Mucosa of descending colon (tissue), 3 donors: Measurements from ENCODE around the gene WDFY4. TPM values are rescaled to one million over a fixed set of nuclear protein-coding genes. Genes with fewer than 3 reads are reported as not detected.

ENCODE experiments used
- ATAC-seq: fragments of 200-7000 bp; cut with Tn5 transposase; one replicate; pipeline ENCODE4 v1.9.1; 2020; ENCODE audit warnings: mild to moderate bottlenecking, moderate library complexity
- DNase-seq, 3 donors: peaks; one replicate each; pipeline ENCODE4 v3.0.0-alpha.2; 2020
- H3K36me3 ChIP-seq: fragments of 200-600 bp; one replicate; pipeline ENCODE4 v1.8.0; 2021; ENCODE audit warnings: low read depth, mild to moderate bottlenecking
- H3K4me1 ChIP-seq: fragments of 200-600 bp; one replicate; pipeline ENCODE4 v1.8.0; 2021; ENCODE audit warnings: low read depth, mild to moderate bottlenecking
- H3K4me3 ChIP-seq: fragments of 200-600 bp; one replicate; pipeline ENCODE4 v1.8.0; 2021; ENCODE audit warnings: mild to moderate bottlenecking
- H3K9me3 ChIP-seq: fragments of 200-600 bp; one replicate; pipeline ENCODE4 v1.8.0; 2021; ENCODE audit warnings: mild to moderate bottlenecking
- CTCF ChIP-seq: fragments of 200-600 bp; IDR thresholded peaks from one replicate; pipeline ENCODE4 v1.8.0; 2022; ENCODE audit warnings: antibody characterized with exemption, mild to moderate bottlenecking
- intact Hi-C, 2 donors: fragments of 100-400 bp; cut with DNase I in 1 of 2; cut with micrococcal nuclease in 1 of 2; formaldehyde crosslinking; loops; one replicate each; pipeline versions ENCODE4 v1.11.0 to v1.11.1; 2022; cut with DNase I, micrococcal nuclease
- total RNA-seq, 3 donors: library from RNA; stranded (reverse); fragmentation: NEBNext Ultra II Directional in 2 of 3; extraction: Animal tissue kit (Norgen Biotek cat#: 25700) in 2 of 3; gene quantifications; one replicate each; pipeline versions ENCODE4 v1.2.1 to v1.2.4, GENCODE V29; 2021 to 2023
- donor health status: DM: no; HTN: no; CAD: no; lungs with moderate emphysema.
- donor health status: DM: no; HTN: no; CAD: no.
- donor health status: DM: no; HTN: yes; CAD: no.

Gene WDFY4
- total RNA-seq, 3 donors from 2014 or later = 2.1 to 3.3 (median 2.2) TPM

- DNase-seq = peak in 2 of 3 donors; percentile 39 to 45
- Histone ChIP-seq H3K4me3 (no peak overlapping the region), H3K9me3 (no peaks in the 10 kb centered on the region), H3K36me3 (no peaks in the 10 kb centered on the region), H3K4me1 (no peaks in the 10 kb centered on the region)
- TF ChIP-seq CTCF = no peak
- peak; percentile 91 for ATAC-seq
- intact Hi-C loops = no loop called here
These were observed 260.9 kb downstream of the WDFY4 start for GRCh38 chr10:48945441-48946130.

GRCh38 chr10:48946332-48946731 lies 261.7 kb downstream of the WDFY4 start:
- no peaks in the 10 kb centered on the region for H3K36me3 ChIP-seq
- intact Hi-C loops = no loop called here
- no peaks in the 10 kb centered on the region for H3K9me3 ChIP-seq
- H3K4me1 ChIP-seq = no peaks in the 10 kb centered on the region
- DNase-seq = no peak
- no peak overlapping the region for H3K4me3 ChIP-seq
- TF ChIP-seq CTCF = no peak
- peak; percentile 40 for ATAC-seq

GRCh38 chr10:48946891-48947500 lies 262.3 kb downstream of the WDFY4 start:
- no peak for ATAC-seq
- intact Hi-C loops = no loop called here
- TF ChIP-seq CTCF = no peak
- H3K4me3 ChIP-seq = no peak overlapping the region
- H3K36me3 ChIP-seq = no peaks in the 10 kb centered on the region
- H3K9me3 ChIP-seq = no peaks in the 10 kb centered on the region
- H3K4me1 ChIP-seq = no peaks in the 10 kb centered on the region
- DNase-seq = no peak

- TF ChIP-seq CTCF = no peak
- Histone ChIP-seq H3K4me3 (no peak overlapping the region), H3K4me1 (no peaks in the 10 kb centered on the region), H3K36me3 (no peaks in the 10 kb centered on the region), H3K9me3 (no peaks in the 10 kb centered on the region)
- DNase-seq (no peak), ATAC-seq (no peak)
- intact Hi-C loops = no loop called here
These were observed 263.2 kb downstream of the WDFY4 start for GRCh38 chr10:48947690-48948469.

- H3K4me3 ChIP-seq = no peak overlapping the region
- no peak for TF ChIP-seq CTCF
- intact Hi-C loops = no loop called here
- no peaks in the 10 kb centered on the region for H3K36me3 ChIP-seq
- no peak for DNase-seq
- no peaks in the 10 kb centered on the region for H3K9me3 ChIP-seq
- H3K4me1 ChIP-seq = no peaks in the 10 kb centered on the region
- ATAC-seq = no peak
These were observed 263.9 kb downstream of the WDFY4 start for GRCh38 chr10:48948470-48949037.
